SJCRH30 (cell line): ENCODE data around the gene VASP. TPM values are rescaled to one million over a fixed set of nuclear protein-coding genes. Genes with fewer than 3 reads are reported as not detected.

Experiments used
- DNase-seq, 2 experiments: peaks; one replicate each; pipeline ENCODE4 v3.0.0-alpha.2; 2015 to 2020
- H3K27ac ChIP-seq: fragments of 250-450 bp; sonication (Bioruptor Pico); 2 replicates; pipeline ENCODE4 v1.5.1; 2020; ENCODE audit warnings: mild to moderate bottlenecking, moderate library complexity
- H3K27me3 ChIP-seq: fragments of 250-450 bp; sonication (Bioruptor Pico); 2 replicates; pipeline ENCODE4 v1.5.1; 2020; ENCODE audit warnings: mild to moderate bottlenecking, moderate library complexity
- H3K36me3 ChIP-seq: fragments of 250-450 bp; sonication (Bioruptor Pico); 2 replicates; pipeline ENCODE4 v1.5.1; 2020; ENCODE audit warnings: mild to moderate bottlenecking, moderate library complexity
- H3K4me1 ChIP-seq: fragments of 250-450 bp; sonication (Bioruptor Pico); 2 replicates; pipeline ENCODE4 v1.5.1; 2020; ENCODE audit warnings: mild to moderate bottlenecking, moderate library complexity
- H3K4me3 ChIP-seq: fragments of 250-450 bp; sonication (Bioruptor Pico); 2 replicates; pipeline ENCODE4 v1.5.1; 2020; ENCODE audit warnings: mild to moderate bottlenecking, moderate library complexity
- H3K9me3 ChIP-seq: fragments of 250-450 bp; sonication (Bioruptor Pico); replicated peaks from 2 replicates; pipeline ENCODE4 v1.5.1; 2020; ENCODE audit warnings: mild to moderate bottlenecking, moderate library complexity
- total RNA-seq: library from RNA; depleted of rRNA; stranded (reverse); fragments of >200 nt; shearing (Covaris generic); gene quantifications from 2 replicates; pipeline ENCODE4 v1.2.3, GENCODE V29; 2014

The VASP gene
- total RNA-seq, 1 experiment from 2014 or later = 48.8 TPM

- H3K36me3 ChIP-seq = peaks cover 34% of the 10 kb centered on the region
- DNase-seq = no peak
- H3K4me3 ChIP-seq = no peak overlapping the region
- peaks cover 16% of the 10 kb centered on the region for H3K9me3 ChIP-seq
- H3K27me3 ChIP-seq = no peaks in the 10 kb centered on the region
- peaks cover 6% of the 10 kb centered on the region for H3K4me1 ChIP-seq
- H3K27ac ChIP-seq = no peak overlapping the region
These were observed 20.5 kb downstream of the VASP start for GRCh38 chr19:45527731-45528130.

DNA sequence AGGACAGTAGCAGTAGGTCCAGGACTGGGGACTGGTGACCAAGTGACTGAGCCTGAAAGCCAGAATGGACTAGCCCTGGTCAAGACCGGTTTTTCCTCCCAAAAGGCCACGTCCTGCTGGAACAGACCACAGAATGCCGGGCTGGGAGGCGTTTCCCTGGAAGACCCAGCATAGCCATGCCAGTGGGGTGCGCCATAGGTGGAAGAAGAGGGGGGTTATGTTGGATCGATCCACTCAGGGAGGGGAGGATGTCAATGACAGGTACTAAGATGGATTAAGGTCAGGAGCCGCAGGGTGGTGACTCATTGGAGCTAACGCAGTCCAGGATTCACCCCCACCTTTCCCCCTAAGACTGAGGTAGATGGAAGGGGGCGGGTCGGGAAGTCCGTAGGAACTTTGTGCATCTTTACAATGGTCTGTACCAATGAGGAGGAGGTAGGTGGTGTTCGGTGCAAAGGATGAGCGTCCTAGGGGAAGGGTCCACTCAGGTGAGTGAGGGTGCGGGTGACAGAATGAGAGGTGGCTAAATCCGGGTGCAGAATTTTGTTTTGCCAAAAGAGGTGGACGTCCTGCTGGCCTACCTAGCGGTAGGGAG, 21.0 kb downstream of the VASP start:
- Histone ChIP-seq H3K27ac (no peak overlapping the region), H3K27me3 (no peaks in the 10 kb centered on the region), H3K36me3 (peaks cover 34% of the 10 kb centered on the region)

GRCh38 chr19:45528744-45529419, 21.6 kb downstream of the VASP start:
- Histone ChIP-seq H3K9me3 (peaks cover 16% of the 10 kb centered on the region), H3K27ac (no peak overlapping the region), H3K27me3 (no peaks in the 10 kb centered on the region), H3K4me3 (no peak overlapping the region), H3K36me3 (peaks cover 34% of the 10 kb centered on the region), H3K4me1 (no peaks in the 10 kb centered on the region)
- no peak for DNase-seq

More for the DNA sequence above, 21.0 kb downstream of the VASP start:
- H3K9me3 ChIP-seq = peaks cover 16% of the 10 kb centered on the region
- DNase-seq = no peak
- H3K4me3 ChIP-seq = no peak overlapping the region
- H3K4me1 ChIP-seq = peaks cover 3% of the 10 kb centered on the region

DNA sequence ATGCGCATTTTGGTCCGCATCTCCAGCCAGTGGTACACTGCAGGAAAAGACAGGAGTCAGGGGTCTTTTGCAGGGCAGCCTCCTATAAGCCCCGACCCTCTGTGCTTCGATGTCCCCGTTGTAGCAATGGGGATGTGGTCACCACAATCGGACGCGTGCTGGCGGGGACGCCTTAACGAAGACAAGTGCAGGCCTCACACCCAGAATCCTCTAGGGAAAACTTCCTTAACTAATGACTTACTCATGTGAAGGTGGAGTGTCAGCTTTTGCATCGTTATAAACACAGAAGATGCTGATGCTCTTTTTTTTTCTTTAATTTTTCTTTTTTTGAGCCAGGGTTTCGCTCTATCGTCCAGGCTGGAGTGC, 22.1 kb downstream of the VASP start:
- Histone ChIP-seq H3K36me3 (peaks cover 29% of the 10 kb centered on the region), H3K9me3 (peaks cover 16% of the 10 kb centered on the region), H3K27ac (no peak overlapping the region), H3K4me3 (no peak overlapping the region), H3K27me3 (no peaks in the 10 kb centered on the region), H3K4me1 (no peaks in the 10 kb centered on the region)
- DNase-seq = no peak

GRCh38 chr19:45531349-45531748, 24.1 kb downstream of the VASP start:
- DNase-seq = no peak
- Histone ChIP-seq H3K27me3 (no peaks in the 10 kb centered on the region), H3K4me3 (no peak overlapping the region), H3K36me3 (peaks cover 14% of the 10 kb centered on the region; the same call in 1 of the 2 replicates), H3K4me1 (no peaks in the 10 kb centered on the region), H3K9me3 (peaks cover 16% of the 10 kb centered on the region), H3K27ac (no peak overlapping the region)

DNA sequence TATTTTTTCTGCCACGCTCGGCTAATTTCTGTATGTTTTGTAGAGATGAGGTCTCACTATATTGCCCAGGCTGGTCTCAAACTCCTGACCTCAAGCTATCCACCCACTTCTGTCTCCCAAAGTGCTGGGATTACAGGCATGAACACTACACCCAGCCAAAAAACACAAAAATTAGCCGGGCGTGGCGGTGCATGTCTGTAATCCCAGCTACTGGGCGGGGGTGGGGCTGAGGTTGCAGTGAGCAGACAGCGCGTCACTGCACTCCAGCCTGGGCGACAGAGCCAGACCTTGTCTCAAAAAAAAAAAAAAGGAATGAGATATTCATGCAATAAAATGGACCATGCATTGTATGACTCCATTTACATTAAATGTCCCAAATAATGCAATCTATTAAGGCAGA, 32.2 kb downstream of the VASP start:
- Histone ChIP-seq H3K27me3 (no peaks in the 10 kb centered on the region), H3K4me1 (no peaks in the 10 kb centered on the region)
- DNase-seq = no peak

GRCh38 chr19:45542234-45542668, 35.0 kb downstream of the VASP start:
- DNase-seq = no peak
- Histone ChIP-seq H3K27ac (no peak overlapping the region), H3K4me3 (no peak overlapping the region), H3K4me1 (no peaks in the 10 kb centered on the region), H3K27me3 (no peaks in the 10 kb centered on the region), H3K36me3 (no peaks in the 10 kb centered on the region), H3K9me3 (no peaks in the 10 kb centered on the region)

More for the DNA sequence above, 32.2 kb downstream of the VASP start:
- H3K27ac ChIP-seq = no peak overlapping the region
- H3K9me3 ChIP-seq = no peaks in the 10 kb centered on the region
- H3K36me3 ChIP-seq = no peaks in the 10 kb centered on the region
- no peak overlapping the region for H3K4me3 ChIP-seq

DNA sequence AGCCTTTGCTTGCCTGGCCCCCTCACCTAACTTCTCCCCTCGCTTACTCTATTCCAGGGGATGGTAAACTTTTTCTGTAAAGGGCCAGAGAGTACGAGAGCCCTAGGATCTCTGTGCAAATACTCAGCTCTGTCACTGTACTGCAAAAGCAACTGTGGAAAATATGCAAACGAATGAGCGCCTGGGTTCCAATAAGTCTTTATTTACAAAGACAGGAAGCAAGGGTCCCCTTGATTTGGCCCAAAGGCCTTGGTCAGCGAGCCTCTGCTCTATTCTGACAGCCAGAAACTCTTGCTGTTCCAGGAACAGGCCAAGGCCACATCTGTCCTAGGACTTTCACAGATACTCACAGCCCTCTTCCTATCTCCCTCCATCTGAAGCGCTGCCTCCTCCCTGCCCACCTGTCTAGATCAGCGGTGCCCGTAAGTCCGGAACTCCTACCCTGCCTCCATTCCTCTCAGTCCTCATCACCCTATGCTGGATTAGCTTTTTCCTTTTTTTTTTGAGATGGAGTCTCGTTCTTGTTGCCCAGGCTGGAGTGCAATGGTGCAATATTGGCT, 40.0 kb downstream of the VASP start:
- Histone ChIP-seq H3K4me3 (no peak overlapping the region), H3K36me3 (no peaks in the 10 kb centered on the region), H3K27me3 (no peaks in the 10 kb centered on the region), H3K9me3 (no peaks in the 10 kb centered on the region), H3K27ac (no peak overlapping the region), H3K4me1 (no peaks in the 10 kb centered on the region)
- DNase-seq = no peak

- Histone ChIP-seq H3K27ac (no peak overlapping the region), H3K27me3 (no peaks in the 10 kb centered on the region)
These were observed 40.8 kb downstream of the VASP start for GRCh38 chr19:45547965-45548609.

GRCh38 chr19:45553464-45553863, 46.2 kb downstream of the VASP start:
- no peaks in the 10 kb centered on the region for H3K9me3 ChIP-seq
- DNase-seq = no peak
- no peak overlapping the region for H3K27ac ChIP-seq
- H3K4me3 ChIP-seq = no peak overlapping the region
- H3K4me1 ChIP-seq = peaks cover 2% of the 10 kb centered on the region; the same call in 1 of the 2 replicates
- H3K27me3 ChIP-seq = no peaks in the 10 kb centered on the region
- H3K36me3 ChIP-seq = no peaks in the 10 kb centered on the region; the same call in 1 of the 2 replicates

More at GRCh38 chr19:45547965-45548609, 40.8 kb downstream of the VASP start:
- H3K36me3 ChIP-seq = no peaks in the 10 kb centered on the region; the same call in 1 of the 2 replicates
- no peak for DNase-seq
- no peak overlapping the region for H3K4me3 ChIP-seq
- H3K4me1 ChIP-seq = no peaks in the 10 kb centered on the region
- H3K9me3 ChIP-seq = no peaks in the 10 kb centered on the region

DNA sequence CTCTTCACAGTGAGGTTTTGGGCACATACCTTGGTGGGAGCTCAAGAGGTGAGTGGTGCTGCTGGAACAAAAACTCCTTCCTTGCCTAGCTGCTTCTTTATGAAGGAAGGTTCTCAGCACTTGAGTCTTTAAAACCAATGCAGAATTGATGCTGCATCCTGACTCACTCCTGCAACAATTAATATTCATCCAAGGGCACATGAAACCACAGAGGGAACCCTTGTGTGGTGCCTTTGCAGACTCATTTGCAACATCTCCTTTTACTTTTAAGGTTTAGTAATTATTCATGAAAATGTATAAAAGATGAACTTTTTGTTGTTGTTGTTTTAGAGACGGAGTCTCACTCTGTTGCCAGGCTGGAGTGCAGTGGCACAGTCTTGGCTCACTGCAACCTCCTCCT, 47.2 kb downstream of the VASP start:
- no peaks in the 10 kb centered on the region for H3K9me3 ChIP-seq
- DNase-seq = no peak
- no peaks in the 10 kb centered on the region; the same call in 1 of the 2 replicates for H3K36me3 ChIP-seq
- peaks cover 2% of the 10 kb centered on the region; the same call in 1 of the 2 replicates for H3K4me1 ChIP-seq
- H3K27me3 ChIP-seq = no peaks in the 10 kb centered on the region
- H3K27ac ChIP-seq = no peak overlapping the region
- no peak overlapping the region for H3K4me3 ChIP-seq

GRCh38 chr19:45556835-45557234, 49.6 kb downstream of the VASP start:
- H3K27ac ChIP-seq = no peak overlapping the region
- no peak for DNase-seq
- H3K4me3 ChIP-seq = no peak overlapping the region
- peaks cover 2% of the 10 kb centered on the region; the same call in 1 of the 2 replicates for H3K4me1 ChIP-seq
- H3K36me3 ChIP-seq = no peaks in the 10 kb centered on the region; the same call in 1 of the 2 replicates
- H3K9me3 ChIP-seq = no peaks in the 10 kb centered on the region
- no peaks in the 10 kb centered on the region for H3K27me3 ChIP-seq

GRCh38 chr19:45558399-45558878, 51.2 kb downstream of the VASP start:
- Histone ChIP-seq H3K4me1 (peaks cover 2% of the 10 kb centered on the region; the same call in 1 of the 2 replicates), H3K4me3 (no peak overlapping the region), H3K36me3 (no peaks in the 10 kb centered on the region), H3K9me3 (no peaks in the 10 kb centered on the region), H3K27ac (no peak overlapping the region), H3K27me3 (no peaks in the 10 kb centered on the region)
- DNase-seq = peak; percentile 22 to 44

DNA sequence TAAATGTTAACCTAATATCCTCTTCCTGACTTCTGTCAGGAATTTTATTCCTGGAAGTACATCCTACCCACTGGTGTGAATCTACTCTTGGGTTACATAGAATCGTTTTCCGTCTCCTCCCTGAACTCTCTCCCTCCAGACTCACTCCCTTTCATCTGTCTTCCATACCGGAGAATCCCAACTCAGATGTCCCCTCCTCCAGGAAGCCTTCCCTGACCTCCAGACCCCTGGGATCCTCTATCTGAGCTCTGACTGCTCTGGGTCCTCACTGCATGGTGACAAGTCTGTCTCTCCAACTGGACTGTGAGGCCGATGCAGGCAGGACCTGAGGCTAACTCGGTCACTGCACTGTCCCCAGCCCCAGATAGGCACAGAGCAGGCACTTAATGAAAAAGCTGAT, 52.8 kb downstream of the VASP start:
- peaks cover 2% of the 10 kb centered on the region; the same call in 1 of the 2 replicates for H3K4me1 ChIP-seq
- DNase-seq = no peak
- H3K27ac ChIP-seq = no peak overlapping the region
- no peaks in the 10 kb centered on the region for H3K9me3 ChIP-seq
- H3K36me3 ChIP-seq = no peaks in the 10 kb centered on the region
- no peak overlapping the region for H3K4me3 ChIP-seq
- H3K27me3 ChIP-seq = no peaks in the 10 kb centered on the region

DNA sequence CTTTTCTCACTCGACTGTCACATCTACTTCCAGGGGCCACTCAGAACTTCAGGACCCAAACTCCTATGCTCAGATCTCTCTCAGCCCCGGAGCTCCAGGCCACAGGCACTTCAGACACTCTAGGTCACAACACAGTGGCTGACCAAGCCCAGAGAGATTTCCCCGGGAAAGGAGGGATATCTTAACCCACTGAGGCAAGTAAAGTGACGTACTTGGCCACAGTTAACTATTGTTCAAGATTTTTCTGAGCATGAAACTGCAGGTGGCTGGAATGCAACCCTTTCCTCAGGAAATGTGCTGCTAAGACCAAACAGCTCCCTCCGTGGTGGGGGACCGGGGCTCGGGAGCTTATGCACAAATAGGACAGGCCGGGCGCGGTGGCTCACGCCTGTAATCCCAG, 53.4 kb downstream of the VASP start:
- H3K9me3 ChIP-seq = no peaks in the 10 kb centered on the region
- H3K36me3 ChIP-seq = no peaks in the 10 kb centered on the region
- H3K4me3 ChIP-seq = no peak overlapping the region
- H3K4me1 ChIP-seq = peaks cover 2% of the 10 kb centered on the region; the same call in 1 of the 2 replicates
- H3K27me3 ChIP-seq = no peaks in the 10 kb centered on the region
- H3K27ac ChIP-seq = no peak overlapping the region
- DNase-seq = no peak
